HG03135 (cell line): Measurements from ENCODE around the gene EIF4A3.

Source experiments
- ATAC-seq: cut with Tn5 transposase; IDR thresholded peaks from one replicate; pipeline ENCODE4 v1.9.1; 2021; ENCODE audit warnings: mild to moderate bottlenecking, moderate library complexity; ENCODE audit not compliant: unreplicated experiment

Gene EIF4A3

DNA sequence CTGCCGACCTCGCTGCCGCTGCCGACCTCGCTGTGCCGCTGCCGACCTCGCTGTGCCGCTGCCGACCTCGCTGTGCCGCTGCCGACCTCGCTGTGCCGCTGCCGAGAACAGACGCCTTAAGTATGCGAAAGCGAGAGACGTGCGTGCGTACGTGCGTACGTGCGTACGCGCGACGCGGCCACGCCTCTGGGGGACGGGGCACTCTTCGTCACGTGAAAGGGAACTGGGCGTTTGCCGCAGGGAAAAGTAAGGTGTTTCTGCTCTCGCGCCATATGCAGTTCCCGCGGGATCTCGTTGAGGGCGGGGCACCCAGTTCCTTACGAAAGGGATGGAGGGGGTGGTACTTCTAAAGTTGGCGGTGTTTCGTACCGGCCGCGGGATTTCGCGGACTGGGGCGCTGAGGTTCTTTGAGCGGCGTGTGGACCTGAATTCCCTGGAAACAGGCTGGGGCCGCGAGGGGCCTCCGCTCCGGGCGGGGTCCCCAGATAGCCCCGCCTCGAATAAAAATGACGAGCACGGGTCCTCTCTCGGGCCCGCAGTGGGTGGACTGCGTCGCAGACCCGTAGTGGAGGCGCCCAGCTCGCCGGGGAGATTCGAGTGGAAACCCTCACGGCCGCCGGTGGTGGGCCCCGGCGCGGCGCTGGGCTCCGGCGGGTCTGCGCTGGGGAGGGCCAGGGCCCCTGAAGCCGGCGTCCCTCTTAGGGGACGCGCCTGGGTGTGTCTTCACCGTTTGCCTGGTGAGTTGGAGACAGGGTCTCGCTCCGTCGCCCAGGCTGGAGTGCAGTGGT lies at the start of gene EIF4A3:
TSS of gene EIF4A3 (minus strand) at position 94 of the 788 bp plus-strand sequence. CDS start 167 bp downstream, outside the sequence.
- ATAC-seq = peak; percentile 80

DNA sequence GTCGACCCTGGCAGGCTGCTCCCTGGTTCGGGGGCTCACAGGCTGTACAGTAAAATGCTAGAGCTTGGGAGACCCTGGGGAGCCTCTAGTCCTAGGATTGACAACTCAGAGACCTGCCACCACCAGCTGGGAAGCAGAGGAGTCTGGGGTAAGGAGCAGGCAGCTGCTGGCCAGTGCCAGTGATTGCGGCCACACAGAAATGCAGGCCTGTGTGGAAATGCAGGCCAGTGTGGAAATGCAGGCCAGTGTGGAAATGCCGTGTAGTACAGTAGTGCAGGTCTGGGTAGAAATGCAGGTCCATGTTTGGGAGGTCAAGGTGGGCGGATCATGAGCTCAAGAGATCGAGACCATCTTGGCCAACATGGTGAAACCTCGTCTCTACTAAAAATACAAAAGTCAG lies 49.7 kb upstream of the EIF4A3 start:
- ATAC-seq = no peak

DNA sequence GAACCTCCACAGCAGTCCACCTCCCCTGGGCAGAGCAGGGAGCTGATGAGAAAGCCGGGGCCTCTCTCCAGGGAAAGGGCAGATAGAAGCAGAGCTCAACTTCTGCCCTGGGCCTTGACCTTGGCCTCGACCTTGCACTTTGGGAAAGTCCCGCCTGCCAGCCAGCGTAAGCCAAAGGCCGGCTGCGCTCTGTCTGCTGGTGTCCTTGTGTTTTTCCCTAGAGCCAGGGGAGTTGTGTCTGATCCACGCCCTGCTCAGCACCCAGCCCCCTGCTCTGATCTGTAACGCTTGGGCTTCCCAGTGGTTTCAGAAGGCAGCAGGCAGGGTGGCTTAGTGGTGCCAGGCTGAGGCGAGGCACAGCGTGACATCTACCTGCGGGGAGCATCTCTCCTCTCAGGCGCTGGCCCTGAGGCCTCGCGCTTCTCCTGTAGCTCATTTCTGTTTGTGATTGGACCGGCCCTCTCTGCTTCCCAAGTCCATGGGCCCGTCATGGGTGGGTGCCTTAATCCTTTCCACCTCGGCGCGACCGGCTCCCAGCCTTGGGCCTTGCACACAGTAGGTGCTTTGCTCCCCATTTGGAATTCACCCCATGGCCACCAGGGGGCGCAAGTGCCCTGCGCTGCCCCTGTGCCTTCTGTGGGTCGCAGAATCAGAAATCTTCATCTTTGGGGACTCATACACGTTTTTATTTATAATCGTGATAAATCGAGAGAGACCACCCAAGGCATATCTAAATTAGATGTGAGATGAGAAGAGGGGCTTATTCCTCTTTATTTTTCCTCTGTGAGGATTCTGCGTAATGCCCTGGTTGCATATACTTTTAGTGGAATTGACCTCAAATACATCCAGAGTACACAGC lies 49.0 kb upstream of the EIF4A3 start:
- ATAC-seq = no peak

DNA sequence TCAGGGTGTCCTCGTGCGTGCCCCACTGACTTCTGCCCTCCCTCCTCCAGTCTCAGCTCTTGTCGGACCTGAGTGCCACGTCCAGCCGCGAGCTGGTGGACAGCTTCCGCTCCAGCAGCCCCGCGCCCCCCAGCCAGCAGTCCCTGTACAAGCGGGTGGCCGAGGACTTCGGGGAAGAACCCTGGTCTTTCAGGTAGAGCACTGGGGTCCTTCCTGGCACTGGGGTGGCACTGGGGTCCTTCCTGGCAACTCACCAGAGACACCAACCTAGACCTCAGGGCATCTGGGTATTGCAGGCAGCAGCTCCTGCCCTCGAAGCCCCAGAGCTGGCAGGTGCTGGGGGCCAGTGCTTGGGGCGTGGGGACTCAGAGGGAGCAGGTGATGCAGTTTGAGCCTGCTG lies 48.2 kb upstream of the EIF4A3 start:
- no peak for ATAC-seq

DNA sequence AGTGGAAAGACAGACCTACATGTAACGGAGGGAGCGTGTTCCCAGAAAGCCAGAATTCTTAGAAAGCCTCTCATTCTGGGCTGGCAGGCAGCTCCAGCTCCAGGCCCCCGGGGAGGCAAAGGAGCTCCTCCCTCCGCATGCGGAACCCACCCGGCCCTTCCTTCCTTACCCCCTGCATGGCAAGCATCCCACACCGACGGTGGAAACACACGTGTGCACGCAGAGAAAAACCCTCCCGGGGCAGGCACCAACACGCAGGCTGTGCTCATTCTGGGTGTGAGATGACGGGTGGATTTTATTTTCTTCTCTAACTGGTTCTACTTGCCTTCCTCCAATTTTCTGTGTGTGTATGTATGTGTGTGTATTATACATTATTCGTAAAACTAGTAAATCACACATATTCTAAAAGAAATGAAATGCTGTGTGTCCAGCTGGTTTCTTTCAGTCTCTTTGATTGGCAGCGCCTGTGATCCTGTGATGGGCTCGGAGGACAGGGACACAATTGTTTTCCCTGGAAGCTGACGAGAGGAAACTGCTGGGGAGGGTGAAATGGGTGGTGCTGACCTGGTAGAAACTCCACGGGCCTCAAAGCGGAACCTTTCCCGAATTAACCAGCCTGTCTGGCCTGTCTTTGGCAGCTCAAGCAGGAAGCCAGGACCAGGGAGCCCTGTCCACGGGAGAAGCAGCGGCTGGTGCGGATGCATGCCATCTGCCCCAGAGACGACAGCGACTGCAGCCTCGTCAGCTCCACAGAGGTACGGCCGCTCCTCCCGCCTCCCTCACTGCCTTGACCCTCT lies 45.1 kb upstream of the EIF4A3 start:
- no peak for ATAC-seq

DNA sequence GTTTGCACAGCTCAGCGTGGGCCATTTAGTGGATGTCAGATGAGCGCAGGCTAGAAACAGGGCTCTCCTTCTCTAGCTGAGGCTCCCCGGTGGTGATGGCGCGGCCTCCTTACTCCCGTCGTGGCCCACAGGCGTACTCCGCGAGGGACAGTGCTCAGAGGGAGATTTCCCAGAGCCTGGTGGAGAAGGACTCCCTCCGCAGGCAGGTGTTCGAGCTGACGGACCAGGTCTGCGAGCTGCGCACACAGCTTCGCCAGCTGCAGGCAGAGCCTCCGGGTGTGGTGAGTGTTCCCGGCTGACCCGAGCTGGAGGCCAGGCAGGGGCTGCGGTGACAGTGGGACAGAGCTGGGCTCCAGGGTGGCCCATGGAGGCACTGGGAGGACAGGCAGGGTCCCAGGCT lies 44.3 kb upstream of the EIF4A3 start:
- no peak for ATAC-seq

DNA sequence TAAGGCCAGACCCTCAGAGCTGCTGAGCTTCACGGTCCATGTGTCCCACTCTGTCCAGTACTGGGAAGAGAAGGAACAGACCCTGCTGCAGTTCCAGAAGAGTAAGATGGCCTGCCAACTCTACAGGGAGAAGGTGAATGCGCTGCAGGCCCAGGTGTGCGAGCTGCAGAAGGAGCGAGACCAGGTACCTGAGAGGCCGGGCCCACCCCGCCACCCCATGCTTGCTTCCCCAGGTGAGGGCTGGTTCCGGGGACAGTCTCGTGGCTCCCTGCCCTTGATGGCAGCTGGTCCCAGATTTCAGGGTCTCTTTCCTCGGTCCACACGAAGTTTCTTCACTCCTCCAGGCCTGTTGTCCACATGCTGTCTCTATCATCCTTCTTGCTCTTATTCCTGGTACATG lies 43.8 kb upstream of the EIF4A3 start:
- ATAC-seq = no peak

DNA sequence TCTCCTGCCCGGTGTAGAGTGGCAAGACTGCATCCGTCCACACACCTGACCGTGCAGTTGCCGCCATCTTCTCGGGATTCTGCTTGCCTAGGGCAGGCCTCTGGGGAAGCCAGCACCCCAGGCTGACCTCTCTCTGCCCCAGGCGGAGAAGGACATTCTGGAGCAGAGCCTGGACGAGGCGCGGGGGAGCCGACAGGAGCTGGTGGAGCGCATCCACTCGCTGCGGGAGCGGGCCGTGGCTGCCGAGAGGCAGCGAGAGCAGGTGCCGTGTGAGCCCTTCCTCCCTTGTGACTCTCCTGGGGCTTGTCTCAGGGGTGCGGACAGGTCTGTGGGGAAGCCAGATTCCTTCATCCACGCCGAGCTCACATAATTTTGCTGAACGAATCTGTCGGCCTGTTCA lies 42.7 kb upstream of the EIF4A3 start:
- no peak for ATAC-seq

DNA sequence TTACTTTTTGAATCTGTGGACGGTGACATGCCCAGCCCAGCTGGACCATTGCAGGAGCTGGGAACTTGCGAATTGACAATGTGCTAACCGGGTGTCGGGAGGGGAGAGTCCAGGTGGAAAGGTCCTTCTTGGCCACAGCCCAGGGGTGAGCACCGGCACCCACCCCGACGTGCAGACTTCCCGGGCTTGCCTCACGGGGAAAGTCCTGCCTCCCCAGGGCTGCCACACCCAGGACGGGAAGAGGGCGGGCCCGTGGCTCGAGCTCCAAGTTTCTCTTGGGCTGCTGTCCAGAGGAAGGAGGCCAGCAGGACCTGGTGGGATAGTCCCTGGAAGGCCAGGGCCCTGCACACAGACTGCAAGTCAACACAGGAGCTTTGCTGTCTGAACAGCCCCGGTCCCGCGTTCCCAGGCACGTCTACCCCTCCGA lies 40.6 kb upstream of the EIF4A3 start:
- ATAC-seq = no peak

DNA sequence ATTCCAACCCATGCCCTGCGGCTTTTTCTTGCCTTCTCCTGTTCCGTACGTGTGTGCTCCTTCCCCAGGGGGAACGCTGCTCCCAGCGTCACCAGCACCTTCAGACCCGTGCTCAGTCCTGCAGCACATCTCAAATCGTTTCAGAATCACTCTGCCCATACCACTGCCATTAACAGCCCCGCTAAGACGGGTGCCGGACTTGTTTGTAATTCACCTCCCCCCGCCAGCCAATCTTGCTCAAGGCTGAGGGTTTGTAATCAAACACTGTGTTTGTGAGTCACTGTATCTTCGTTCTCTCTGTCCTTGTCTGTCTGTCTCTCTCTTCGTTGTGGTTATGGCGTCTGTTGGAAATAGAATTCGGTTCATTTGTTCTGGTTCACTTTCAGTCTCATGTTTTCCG lies 40.2 kb upstream of the EIF4A3 start:
- ATAC-seq = no peak

DNA sequence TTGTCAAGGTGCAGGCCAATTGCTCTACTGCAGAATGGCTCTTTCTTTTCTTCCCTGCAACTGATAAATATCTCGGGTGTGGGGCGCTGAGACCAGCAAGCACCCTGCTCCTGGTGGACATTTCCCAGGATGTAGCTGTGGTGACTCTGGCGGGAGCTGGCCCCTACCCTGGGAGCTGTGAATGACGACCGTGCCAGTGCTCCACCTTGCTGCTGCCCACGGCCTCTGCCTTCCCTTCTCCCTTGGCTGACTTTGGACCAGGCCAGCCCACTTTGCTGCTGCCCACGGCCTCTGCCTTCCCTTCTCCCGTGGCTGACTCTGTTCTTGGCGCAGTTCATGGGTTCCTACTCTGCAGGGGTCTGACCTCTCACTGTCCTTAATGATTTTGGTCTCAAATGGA lies 39.0 kb upstream of the EIF4A3 start:
- ATAC-seq = no peak

DNA sequence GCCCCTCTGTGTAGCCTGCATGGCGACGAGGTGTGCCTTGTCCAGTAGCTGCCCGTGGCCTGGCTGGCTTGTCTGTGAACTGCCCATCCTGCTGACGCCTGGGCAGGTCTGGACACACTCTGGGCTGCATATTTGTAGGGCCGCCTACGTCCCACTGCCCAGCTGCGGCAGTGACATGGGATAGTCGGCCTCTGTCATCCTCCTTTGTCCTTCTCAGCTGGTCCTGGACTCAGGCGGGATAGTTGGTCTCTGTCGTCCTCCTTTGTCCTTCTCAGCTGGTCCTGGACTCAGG lies 37.4 kb upstream of the EIF4A3 start:
- no peak for ATAC-seq

DNA sequence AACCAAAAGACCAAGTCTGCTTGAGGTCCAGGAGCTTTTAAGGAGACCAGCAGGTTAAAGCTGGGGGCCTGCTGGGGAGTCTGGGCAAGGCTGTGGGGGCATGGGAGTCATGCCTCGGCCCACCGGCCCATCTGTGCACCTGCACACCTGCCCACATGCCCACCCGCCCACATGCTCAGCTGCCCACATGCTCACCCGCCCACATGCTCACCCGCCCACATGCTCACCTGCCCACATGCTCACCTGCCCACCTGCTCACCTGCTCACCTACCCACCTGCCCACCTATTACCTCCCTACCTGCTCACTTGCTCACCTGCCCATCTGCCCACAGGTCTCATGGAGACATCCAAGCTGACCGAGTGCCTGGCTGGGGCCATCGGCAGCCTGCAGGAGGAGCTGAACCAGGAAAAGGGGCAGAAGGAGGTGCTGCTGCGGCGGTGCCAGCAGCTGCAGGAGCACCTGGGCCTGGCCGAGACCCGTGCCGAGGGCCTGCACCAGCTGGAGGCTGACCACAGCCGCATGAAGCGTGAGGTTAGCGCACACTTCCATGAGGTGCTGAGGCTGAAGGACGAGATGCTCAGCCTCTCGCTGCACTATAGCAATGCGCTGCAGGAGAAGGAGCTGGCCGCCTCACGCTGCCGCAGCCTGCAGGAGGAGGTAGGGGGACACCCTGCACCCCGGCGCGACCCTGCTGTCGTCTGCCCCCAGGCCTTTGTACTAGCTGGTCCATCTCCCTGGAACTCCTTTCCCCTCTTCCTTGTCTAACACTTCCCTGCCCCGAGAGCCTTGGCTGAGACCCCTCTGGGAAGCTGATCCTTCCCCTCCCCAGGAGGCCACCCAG lies 36.9 kb upstream of the EIF4A3 start:
- ATAC-seq = no peak

DNA sequence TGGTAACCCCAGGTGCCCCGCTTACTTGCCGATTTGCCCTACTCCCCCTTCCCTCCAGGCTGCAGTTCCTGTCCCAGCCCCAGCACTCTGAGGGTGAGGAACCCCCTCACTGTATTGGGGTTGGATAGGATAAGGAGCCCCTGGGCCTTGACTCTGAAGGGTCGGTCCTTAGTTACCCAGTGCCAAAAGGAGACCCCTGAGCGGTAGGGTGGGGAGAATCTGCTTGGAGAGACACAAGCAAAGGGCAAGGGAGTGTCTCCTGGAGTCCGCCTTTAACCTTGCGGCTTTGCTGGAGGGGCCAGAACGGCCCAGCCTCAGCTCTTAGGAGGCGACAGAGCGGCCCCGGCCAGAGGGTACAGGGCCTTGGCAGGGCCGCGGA lies 35.9 kb upstream of the EIF4A3 start:
- ATAC-seq = no peak

DNA sequence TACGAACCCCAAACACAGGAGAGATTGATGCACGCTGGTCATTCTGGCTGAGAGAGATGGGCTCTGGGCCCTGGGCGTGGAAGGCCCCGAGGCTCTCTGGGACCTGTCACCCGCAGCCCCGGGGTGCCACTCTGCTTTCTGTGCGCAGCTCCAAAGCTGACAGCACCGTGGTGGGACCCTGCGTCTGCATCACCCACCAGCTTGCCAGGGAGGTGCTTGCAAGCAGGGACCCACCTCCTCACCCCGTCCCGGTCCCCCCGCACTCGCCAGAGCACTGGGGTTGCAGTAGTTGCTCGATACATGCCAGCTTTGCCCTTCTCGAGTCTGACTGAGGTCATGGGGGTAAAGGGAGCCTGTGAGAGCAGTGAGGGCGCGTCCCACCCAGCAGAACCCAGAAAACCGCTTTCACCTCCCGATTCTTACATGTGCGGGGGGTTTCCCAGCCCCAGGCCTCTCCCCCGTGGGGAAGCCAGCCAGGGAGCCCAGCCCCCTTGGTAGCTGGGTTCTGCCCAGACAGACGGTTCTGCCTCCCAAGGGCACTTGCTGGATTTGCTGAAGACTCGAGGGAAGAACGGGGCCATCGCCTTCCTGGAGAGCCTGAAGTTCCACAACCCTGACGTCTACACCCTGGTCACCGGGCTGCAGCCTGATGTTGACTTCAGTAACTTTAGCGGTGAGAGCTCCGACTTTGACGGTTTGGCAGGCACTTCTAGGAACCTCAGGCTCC lies 35.4 kb upstream of the EIF4A3 start:
- no peak for ATAC-seq

DNA sequence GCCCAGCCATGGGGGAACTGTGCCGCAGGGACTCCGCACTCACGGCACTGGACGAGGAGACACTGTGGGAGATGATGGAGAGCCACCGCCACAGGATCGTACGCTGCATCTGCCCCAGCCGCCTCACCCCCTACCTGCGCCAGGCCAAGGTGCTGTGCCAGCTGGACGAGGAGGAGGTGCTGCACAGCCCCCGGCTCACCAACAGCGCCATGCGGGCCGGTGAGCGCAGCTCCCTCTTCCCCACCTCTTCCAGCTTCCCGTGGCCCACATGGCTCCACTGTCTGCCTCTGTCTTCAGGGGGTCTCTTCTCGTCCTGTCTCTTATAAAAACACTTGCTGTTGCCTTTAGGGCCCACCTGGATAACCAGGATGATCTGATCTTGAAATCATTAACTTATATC lies 34.5 kb upstream of the EIF4A3 start:
- ATAC-seq = no peak

DNA sequence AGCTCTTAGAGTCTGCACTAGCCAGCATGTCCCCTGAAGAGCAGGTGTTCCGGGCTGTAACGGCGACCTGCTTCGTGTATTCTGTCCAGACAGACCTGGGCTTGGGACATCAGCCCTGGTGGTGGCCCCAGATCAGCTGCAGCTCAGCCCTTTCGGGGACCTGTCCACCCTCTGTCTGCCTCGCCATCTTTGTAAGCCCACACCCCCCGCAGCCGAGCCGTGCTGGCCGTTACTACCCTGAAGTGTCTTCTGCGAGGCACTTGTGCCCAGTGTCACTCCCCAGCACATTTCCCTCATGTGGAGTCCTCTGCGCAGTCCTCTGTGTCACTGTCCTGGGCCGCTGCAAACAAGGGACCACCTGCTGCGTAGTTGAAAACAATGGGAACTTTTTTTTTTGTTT lies 33.3 kb upstream of the EIF4A3 start:
- no peak for ATAC-seq

DNA sequence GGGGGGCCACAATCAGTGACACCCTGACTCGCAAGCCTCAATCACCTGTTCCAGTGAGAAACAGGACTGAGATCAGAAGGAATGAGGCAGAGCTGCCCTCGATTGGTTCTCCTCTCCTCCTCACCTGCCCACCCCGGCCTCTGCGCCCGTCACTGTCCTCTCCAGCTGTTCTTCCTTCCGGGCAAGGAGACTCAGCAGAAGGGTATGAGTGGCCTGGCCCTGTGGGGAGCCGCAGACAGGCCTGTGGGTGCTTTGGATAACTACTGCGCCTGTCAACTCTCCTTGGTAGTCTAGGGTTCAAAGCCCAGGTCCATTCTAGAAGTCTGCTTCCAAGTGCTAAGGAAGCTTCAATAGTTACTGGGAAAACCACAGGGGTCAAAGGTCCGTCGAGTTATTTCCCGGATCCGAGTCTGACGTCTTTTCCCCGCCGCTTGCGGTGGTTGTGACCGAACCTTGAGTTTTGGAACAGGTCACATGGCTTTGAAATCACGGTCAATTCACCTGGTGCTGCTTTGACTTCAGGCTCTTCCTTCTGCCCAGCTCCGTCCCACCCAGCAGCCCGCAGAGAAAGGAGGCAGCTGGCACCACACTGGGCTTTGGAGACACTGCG lies 31.2 kb upstream of the EIF4A3 start:
- no peak for ATAC-seq

DNA sequence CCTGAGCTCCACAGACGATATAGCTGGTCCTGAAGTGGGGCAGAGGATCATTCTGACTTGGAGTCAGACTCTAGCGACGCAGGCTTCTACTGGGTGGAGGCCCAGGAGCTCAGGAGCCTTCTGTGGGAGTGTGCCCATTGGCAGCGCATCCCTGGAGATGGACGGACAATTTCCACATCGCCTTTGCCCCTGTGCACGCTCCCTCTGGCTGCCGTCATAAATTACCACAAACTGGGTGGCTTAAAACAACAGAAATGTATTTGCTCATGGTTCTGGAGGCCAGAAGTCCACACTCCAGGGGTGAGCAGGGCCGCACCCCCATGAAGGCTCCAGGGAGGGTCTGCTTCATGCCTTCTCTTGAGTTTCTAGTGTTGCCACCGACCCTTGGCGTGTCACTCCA lies 29.8 kb upstream of the EIF4A3 start:
- no peak for ATAC-seq

DNA sequence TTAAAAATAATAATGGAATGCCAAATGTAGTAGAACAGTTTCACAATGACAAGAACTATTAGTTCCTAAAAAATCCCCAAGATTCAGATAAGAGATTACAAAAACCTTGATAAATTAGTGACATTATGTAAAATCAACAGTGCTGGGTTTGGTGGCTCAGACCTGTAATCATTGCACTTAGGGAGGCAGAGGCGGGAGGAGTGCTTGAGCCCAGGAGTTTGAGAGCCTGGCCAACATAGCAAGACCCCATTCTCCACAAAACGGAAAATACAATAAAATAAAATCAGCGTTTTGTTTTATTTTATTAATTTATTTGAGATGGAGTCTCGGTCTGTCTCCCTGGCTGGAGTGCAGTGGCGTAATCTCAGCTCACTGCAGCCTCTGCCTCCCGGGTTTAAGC lies 27.0 kb upstream of the EIF4A3 start:
- ATAC-seq = no peak
